GM21576 (cell line): ENCODE data around the gene SETD4.

ENCODE experiments used
- ATAC-seq: cut with Tn5 transposase; IDR thresholded peaks from one replicate; pipeline ENCODE4 v1.9.1; 2021; ENCODE audit warnings: mild to moderate bottlenecking, moderate library complexity; ENCODE audit not compliant: unreplicated experiment

SETD4 gene

DNA sequence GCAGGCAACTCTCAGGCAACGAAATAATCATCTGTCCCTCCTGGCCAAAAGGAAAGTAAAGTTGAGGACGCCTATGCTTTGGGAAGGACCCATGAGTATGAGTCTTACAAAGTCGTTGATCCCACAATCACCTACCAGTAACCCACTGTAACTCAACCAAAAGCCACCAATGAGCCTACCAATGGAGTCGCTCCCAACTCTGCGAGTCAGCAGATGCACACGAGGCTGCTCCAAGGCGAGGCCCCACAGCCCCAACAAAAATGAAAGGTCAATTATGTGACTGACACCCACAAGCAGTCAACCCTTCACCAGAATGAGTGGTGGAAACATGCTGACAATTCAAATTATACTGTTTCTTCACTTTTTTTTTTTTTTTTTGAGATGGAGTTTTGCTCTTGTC, 12.0 kb downstream of the SETD4 start:
- no peak for ATAC-seq

DNA sequence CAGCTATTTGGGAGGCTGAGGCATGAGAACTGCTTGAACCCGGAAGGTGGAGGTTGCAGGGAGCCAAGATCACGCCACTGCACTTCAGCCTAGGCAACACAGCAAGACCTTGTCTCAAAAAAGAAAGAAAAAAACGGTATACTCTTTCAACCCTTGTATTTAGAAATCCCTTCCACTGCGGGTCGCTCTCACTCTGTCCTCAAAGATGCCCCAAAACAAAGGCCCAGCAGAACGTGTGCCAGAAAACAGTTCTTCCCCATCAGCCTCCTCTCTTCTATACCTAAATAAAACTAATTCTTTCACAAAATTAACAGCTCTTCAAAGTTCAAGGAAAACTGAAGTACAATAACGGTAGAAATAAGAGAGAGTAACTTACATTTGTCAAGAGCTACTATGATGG, 13.2 kb downstream of the SETD4 start:
- ATAC-seq: no peak

DNA sequence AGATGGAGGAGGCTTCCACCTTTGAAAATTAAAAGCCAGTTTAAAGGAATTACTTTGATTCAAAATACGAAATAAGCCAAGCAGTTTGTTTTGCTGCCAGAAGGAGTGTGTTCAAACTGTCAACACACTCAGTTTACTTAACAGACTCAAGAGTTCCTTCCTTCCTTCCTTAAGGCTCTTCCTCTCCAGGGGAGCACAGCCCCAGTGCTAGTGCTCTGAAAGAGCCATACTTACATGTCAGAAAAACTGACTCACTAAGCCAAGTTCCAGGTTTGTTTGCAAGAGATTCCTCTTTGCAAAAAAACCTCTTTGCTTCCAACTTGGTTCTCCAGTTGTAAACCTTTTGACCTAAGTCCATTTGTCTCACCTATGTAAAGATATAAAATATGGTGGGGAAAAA, 14.3 kb downstream of the SETD4 start:
- no peak for ATAC-seq

DNA sequence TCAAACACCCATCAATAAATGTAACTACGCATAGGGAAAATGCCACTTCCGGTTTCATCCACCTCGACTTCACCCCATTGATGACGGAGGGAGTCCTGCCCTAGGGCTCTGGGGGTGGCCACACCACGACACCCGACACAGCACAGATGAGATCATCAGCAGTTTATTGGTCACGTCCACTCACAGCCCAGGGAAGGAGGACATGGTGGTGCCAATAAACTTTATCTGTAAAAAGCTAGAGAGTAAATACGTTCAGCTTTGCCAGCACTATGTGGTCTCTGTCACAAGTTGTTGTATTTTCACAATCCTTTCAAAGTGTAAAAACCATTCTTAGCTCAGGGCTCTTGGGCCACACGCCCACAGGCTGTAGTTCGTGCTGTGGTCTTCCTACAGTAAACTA, 16.3 kb downstream of the SETD4 start:
- ATAC-seq: no peak

DNA sequence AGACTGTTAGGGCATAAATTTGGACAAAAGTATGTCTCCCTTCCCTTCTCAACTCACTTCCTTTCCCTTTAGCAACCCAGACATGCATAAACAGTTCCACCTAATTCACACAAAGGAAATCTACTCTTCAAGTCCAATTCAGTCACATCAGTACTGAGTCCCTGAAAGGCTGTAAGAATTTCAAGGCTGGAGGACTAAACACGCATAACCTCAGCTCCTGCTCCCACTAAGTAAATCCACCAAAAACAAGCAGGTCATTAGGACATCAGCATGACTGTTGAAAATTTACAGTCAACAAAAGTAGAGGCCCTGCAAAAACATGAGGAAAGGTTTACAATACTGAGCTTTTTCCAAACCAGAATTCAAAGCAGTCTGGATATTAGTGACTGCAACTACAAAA, 18.4 kb downstream of the SETD4 start:
- no peak for ATAC-seq

DNA sequence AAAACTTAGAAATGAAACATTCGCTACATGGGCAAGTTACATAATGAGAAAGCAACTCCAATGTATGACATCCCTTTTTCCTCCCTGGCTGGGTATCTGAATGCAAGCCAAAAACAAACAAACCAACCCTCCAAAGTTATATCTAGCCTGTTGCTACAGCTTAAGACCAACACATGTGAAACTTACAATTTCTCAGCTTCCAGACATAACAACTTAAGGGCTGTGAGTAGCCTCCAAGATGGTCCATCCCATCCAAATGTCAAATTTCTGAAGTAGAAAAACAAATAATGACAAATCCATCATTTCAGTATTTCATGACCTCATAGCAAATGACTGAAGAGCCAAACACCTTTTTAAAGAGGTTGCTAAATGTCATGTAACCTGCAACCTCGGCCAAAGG, 19.9 kb downstream of the SETD4 start:
- ATAC-seq: no peak

DNA sequence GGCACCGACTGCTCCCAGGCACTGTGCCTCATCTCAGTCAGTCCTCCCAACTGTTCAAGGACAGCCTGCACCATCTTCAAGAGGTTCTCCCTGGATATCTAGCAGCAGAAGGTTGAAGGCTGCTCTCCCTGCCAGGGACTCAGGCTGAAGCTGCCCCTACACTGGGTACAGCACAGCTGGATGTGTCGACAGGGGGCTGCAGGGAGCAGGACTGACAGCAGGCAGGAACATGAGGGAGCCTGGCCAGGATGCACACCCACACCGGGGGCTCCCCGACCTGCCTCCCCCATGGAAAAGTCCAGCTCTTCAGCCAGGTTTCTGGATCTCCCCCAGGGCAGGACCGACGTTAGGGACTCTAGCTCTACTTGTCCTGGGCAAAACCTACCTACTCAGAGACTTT, 20.5 kb downstream of the SETD4 start:
- ATAC-seq: no peak

DNA sequence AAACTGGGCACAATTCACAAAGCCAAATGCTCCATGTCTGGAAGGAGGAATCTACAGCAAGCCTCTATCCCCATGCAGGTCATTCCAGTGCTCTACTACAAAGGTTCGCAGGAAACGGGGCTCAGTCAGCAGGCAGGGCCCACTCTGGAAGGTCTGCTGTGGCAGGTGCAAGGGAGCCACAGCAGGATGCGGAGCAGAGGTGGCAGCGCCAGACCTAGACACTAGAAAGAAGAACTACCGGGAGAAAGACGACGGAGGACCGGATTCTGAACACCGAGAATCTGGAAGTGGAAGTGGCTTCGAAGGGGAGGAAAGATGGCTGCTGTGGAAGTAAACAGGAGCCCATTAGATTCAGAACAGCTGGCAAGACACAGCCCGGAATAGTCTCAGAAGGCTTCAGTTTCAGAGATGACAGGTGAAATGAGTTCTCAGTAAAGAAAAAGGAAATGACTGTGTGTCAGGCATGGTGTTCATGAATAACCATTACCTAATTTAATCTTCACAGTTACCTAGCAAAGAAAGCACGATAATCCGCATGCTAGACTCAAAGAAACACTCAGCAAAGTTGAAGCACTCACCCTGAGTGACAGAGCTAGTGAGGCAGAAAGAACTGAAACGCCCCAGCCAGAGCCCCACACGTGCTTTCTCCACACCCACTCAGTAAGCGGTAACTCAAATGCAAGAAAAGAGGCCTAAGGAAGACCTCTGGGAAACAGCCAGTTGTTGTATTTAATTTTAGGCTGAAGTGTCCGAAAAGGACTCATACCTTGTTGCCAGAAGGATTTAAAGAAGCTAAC, 21.4 kb downstream of the SETD4 start:
- no peak for ATAC-seq

DNA sequence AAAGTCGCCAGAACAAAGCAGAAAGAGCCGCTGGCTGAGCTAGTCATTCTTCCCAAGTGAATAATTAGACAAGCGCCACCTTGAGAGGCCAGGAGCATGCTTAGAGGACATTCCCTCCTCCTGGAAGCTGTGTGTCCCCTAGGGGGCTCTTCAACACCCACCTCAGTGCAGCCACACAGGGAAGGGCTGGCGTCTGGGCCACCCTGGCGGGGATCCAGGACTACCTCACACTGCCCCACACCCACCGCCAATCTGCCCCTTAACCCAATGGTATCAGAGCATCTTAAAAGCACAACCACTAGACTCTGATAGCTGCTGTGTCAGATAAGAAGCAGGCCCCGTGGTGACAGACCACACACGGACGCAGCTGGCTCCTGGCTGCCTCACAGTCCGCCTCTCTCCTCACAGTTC, 24.9 kb downstream of the SETD4 start:
- ATAC-seq: no peak

DNA sequence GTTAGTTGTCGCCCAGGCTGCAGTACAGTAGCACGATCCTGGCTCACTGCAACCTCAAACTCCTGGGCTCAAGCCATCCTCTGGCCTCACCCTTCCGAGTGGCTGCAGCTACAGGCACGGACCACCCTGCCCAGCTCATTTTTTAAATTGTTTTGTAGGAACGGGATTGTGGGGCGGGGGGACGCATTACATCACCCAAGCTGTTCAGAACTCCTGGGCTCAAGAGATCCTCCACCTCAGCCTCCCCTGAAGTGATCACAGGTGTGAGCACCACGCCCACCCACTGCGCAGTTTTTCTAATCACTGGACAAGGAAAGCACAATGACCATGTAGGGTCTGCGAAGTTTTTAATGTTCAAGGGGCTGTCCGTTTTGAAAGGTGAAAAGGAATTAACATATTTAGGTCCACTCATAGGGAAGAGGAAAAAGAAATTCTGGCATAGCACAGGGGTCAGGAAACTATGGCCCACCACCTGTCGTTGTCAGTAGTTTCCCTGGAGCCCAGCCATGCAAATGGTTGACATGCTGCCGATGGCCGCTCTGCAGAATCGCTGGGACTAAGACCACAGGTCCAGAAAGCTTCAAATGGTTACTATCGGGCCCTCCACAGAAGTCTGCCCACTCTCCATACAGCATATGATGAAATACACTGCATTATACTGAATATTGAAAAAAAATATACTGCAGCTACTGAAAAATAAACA, 26.0 kb downstream of the SETD4 start:
- ATAC-seq: no peak

DNA sequence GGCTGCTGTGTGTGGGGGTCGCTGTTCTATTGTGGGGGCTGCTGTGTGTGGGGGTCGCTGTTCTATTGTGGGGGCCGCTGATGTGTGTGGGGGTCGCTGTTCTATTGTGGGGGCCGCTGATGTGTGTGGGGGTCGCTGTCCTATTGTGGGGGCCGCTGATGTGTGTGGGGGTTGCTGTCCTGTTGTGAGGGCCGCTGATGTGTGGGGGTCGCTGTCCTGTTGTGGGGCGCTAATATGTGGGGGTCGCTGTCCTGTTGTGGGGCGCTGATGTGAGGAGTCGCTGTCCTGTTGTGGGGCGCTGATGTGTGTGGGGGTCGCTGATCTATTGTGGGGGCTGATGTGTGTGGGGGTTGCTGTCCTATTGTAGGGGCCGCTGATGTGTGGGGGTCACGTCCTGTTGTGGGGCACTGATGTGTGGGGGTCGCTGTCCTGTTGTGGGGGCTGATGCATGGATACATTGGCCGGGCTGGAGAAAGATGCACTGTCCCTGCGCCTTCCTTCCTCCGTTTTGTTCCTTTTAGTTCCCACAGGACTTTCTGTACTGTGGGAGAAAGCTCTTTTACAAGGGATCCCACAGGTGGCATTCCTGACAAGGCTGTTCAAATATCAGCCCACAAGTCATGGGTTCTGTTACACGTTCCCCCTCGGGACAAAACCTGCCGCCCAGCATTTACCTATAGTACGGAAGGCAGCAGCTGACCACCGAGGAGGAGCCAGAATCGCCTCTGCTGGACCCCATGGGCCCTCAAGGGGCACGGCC, 27.5 kb downstream of the SETD4 start:
- no peak for ATAC-seq

DNA sequence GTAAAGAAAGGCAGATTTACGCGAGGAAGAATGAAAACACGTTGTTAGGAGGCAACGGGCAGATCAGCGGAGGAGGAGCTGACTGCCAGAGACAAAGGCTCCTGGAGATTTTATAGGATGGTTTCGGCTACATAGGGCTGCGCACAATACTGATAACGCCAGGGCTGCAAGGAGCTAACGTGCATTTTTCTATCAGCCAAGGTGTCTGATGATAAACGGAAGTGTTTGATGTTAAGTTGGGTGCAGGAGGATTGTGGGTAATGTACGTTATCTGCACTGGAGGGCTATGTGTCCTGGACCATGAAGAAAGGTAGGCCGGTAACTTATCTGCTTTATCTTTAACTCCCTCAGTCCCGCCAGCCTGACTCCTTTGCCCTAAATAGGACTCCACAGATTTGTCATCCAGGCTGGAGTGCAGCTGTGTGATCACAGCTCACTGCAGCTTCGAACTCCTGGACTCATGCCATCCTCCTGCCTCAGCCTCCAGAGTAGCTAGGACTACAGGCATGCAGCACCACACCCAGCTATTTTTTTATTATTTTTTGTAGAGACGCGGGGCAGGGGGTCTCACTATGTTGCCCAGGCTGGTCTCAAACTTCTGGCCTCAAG, 29.6 kb downstream of the SETD4 start:
- ATAC-seq: no peak

DNA sequence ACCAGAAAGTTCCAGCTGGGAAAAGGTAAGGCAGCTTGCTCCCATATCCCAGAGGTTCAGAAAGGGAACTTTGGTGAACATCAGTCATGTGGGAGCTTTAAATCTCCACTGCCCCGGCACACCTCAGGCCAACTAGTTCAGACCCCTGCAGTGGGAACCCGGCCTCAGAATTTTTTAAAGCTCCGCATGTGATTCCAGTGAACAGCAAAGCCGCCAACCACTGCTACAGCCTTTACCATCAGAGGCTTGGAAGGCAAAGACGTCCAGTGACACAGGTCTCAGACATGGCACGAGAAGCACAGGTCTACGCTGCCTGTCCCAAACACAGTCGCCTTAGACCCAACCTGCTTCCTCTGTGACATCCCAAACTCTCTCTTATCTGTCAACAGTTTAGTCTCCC, 31.0 kb downstream of the SETD4 start:
- ATAC-seq: no peak

DNA sequence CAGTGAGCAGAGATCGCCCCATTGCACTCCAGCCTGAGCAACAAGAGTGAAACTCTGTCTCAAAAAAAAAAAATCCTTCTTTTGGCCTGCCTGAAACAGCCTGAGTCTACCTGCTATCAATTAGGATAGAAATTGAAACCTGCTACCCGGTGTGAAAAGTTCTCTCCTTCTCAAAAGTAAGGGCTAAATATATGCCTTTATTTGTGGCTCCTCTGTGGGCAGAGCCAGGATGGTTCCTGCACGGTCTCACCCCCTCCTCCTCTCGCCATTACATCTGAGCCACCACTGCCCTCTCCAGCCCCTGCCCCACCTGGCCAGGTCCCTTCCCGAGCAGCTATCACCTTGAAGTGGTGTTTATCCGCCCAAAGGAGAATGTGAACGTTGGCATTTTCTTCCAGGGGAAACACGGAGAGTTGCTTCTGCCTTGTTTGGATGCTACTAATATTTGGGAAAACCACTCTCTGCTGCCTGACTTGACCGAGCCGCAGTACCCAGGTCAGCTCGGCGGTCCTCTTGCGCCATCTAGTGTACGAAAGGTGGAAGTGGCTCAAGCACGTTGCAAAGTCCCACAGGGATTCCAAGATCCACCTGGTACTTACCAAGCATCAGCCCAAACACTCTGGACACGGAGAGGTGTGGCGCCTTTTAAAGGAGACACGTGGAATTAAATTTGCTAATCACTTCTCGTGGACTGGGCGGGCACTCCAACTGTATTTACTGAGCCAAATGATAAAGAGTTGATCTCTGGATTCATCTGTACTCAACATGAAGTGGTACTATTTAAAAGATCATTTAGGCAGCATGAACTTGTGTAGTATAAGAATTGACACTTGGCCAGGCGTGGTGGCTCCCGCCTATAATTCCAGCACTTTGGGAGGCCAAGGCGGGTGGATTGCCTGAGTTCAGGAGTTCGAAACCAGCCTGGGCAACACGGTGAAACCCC, 31.9 kb downstream of the SETD4 start:
- ATAC-seq: peak; percentile 67

DNA sequence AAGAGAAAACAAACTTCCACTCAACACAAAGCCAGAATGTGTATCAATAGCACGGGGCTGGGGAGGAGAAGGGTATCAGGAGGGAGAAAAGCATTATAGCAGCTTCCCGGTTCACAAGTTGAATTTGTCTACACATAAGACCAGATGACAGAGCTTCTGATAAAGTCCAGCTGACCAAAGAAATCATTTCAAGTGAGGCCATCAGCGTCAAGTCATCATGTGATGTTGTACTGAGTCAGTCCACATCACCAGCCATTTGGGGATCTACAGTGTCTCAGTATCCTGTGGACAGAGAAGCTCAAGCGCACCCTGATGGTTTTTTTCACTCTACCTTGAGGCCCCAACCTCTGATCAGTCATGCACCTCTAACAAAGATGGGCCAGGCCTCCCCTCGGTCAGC, 33.0 kb downstream of the SETD4 start:
- no peak for ATAC-seq

DNA sequence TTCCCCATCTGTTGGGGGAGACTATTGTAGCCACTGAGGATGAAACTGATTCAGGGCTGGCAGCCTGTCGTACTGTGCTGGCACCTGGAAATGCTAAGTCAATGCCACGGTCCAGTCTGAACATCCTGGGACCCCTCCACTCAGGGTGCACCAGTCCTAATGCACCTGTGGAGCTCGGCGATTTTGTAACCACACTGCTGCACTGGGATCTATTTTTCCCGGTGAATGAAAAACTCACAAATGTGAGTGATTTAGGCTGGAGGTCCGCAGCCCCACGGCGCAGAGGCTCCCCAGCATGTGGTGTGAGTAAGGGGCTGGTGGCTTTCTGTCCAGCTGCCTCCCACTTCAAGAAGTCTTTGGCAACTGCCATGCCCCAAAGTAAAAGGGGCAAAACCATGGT, 35.5 kb downstream of the SETD4 start:
- ATAC-seq: no peak

DNA sequence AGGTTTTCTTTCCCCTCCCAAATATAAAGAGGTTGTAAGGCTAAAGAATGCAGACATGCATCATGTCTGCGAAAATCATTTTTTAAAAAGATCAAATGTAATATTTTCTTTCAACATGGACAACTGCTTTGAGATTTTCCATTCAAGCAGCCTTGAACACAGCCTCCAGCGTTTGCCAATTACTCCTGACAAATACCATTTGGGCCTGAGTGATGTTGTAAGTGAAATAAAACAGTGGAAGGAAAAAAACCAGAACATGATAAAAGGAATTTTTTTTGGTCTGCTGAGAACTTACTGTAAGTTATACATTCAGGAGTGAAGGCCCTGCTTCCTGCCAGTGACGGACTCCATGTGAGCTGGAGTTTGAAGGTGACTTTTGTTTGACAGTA, 37.2 kb downstream of the SETD4 start:
- no peak for ATAC-seq

DNA sequence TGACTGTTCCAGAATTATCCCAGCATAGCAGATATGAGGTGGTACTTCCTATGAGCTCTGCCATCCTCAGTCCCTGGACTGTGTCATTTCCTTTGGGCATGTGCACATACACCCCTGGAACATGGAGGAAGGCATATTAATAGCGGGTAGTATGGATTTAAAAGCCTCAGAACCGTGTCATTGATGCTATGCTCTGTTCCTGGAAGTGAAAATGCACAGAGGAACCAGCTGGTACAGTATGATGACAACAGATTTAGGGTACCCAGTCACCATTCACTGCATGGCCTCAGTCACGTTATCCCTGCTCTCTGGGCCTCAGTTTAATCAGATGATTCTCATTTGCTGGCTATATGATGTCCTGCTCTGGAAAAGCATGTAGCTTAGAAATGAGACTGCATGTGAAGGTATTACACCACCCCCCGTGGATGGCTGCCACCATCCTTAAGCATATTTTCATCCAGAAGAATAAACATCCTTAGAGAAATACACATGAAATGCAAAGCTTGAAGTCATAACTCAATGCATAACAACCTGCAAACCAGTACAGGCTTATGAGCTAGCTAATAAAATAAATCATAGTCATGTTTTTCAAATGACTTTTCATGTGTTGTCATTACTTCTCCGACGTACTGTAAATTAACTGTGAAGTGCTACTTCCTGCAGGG, 37.8 kb downstream of the SETD4 start:
- ATAC-seq: no peak

DNA sequence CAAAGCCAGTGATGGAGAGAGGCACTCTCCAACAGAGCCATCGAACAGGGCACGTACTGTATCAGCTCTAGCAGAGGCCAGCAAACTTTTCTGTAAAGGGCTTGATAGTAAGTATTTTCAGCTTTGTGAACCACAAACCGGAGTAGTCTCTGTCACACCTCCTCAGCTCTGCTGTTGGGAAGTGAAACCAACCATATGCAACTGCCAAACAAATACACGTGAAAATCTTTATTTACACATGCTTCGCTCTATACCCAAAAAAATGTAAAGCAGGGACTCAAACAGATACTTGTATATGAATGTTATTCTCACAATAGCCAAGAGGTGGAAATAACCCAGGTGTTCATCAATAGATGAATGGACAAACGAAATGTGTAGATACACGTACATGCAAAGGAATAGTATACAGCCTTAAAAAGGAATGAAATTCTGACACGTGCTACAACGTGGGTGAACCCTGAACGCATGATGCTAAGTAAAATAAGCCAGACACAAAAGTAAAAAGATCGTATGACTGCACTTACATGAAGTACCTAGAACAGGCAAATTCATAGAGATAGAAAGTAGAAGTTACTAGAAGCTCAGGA, 39.0 kb downstream of the SETD4 start:
- ATAC-seq: peak; percentile 80
